Stimulated activated CD8-positive, alpha-beta memory T cell treated with anti-CD3 and anti-CD28 coated beads, Interleukin-15, amount 100 ng/mL, for 4 hours (primary cell): ENCODE data around the gene IPMK.

ENCODE experiments used
- DNase-seq, 2 donors: peaks; one replicate each; pipeline ENCODE4 v3.0.0-alpha.2; 2020; ENCODE audit warnings: low read depth in 2 of 2

IPMK gene

GRCh38 chr10:58153751-58154150, 113.9 kb downstream of the IPMK start:
- DNase-seq: no peak

GRCh38 chr10:58152673-58153263, 114.9 kb downstream of the IPMK start:
- no peak for DNase-seq

- no peak for DNase-seq
These were observed 117.4 kb downstream of the IPMK start for GRCh38 chr10:58150290-58150689.

- no peak for DNase-seq
These were observed 123.8 kb downstream of the IPMK start for GRCh38 chr10:58143944-58144343.
